ENCODE results near the gene NFATC3. TPM values are rescaled to one million over a fixed set of nuclear protein-coding genes. Genes with fewer than 3 reads are reported as not detected.

NFATC3 gene
- total RNA-seq, 2 experiments from 2014 or later = 208 to 209 TPM

- H3K4me1 Mint-ChIP-seq = peaks cover 65% of the 10 kb centered on the region
- H3K36me3 Mint-ChIP-seq (ENCODE audit: low read depth) = peaks cover 45% of the 10 kb centered on the region
- H3K27me3 Mint-ChIP-seq = no peaks in the 10 kb centered on the region
- CTCF ChIA-PET = interaction anchor here (0.7 to 4.5 kb wide), 10 partner anchors 10 to 1330 kb away, joined by 3 to 65 read pairs (median 6); partner anchors contain the start of gene DPEP2
- peak overlapping the region; percentile 95 for H3K27ac Mint-ChIP-seq
- peak overlapping the region; percentile 88 for H3K4me3 Mint-ChIP-seq
- no peak for DNase-seq
- POLR2A ChIA-PET = interaction anchor here (0.9 to 11.4 kb wide), 10 partner anchors 10 to 522 kb away, joined by 3 to 514 read pairs (median 12); partner anchors contain the start of genes CTCF, DDX28, DPEP2 and DUS2
- H3K9me3 Mint-ChIP-seq = no peaks in the 10 kb centered on the region
Measured at GRCh38 chr16:68083861-68084503, 1.2 kb upstream of the NFATC3 start.

- Mint-ChIP-seq H3K9me3 (no peaks in the 10 kb centered on the region), H3K4me1 (peaks cover 64% of the 10 kb centered on the region), H3K27me3 (no peaks in the 10 kb centered on the region), H3K36me3 (ENCODE audit: low read depth) (peaks cover 47% of the 10 kb centered on the region), H3K4me3 (peak overlapping the region; percentile 88), H3K27ac (peak overlapping the region; percentile 95)
- ChIA-PET CTCF (interaction anchor here (0.6 to 4.5 kb wide), 17 partner anchors 9 to 522 kb away, joined by 3 to 65 read pairs (median 4); partner anchors contain the start of genes CTCF, DPEP2 and PSMB10), POLR2A (interaction anchor here (0.7 to 11.4 kb wide), 22 partner anchors 9 to 523 kb away, joined by 3 to 514 read pairs (median 5); partner anchors contain the start of genes ACD, CTCF, DDX28 and DPEP2)
- peak; percentile 92 for DNase-seq
Measured at GRCh38 chr16:68084504-68085258, 489 bp upstream of the NFATC3 start.

GRCh38 chr16:68086336-68086841 is 1.2 kb downstream of the NFATC3 start:
- H3K36me3 Mint-ChIP-seq (ENCODE audit: low read depth) = peaks cover 47% of the 10 kb centered on the region
- peak overlapping the region; percentile 77 for H3K27ac Mint-ChIP-seq
- H3K4me3 Mint-ChIP-seq = peak overlapping the region; percentile 88
- DNase-seq = no peak
- no peaks in the 10 kb centered on the region for H3K27me3 Mint-ChIP-seq
- ChIA-PET CTCF (interaction anchor here (1.3 to 2.1 kb wide), 3 partner anchors 26 to 32 kb away, joined by 3 to 4 read pairs (median 3); no protein-coding TSS in a partner anchor), POLR2A (interaction anchor here (0.6 to 11.4 kb wide), 16 partner anchors 13 to 530 kb away, joined by 3 to 514 read pairs (median 4); partner anchors contain the start of genes CTCF, DDX28, DUS2 and PSMB10)
- H3K4me1 Mint-ChIP-seq = peaks cover 60% of the 10 kb centered on the region
- H3K9me3 Mint-ChIP-seq = no peaks in the 10 kb centered on the region

- ChIA-PET CTCF (interaction anchor here (0.6 to 1.3 kb wide), 4 partner anchors 26 to 270 kb away, joined by 3 to 4 read pairs (median 4); no protein-coding TSS in a partner anchor), POLR2A (interaction anchor here (0.6 to 11.4 kb wide), 12 partner anchors 7 to 528 kb away, joined by 3 to 514 read pairs (median 4); partner anchors contain the start of genes DDX28, DUS2 and PSMB10)
- Mint-ChIP-seq H3K27me3 (no peaks in the 10 kb centered on the region), H3K4me1 (peaks cover 60% of the 10 kb centered on the region), H3K4me3 (peak overlapping the region; percentile 88), H3K9me3 (no peaks in the 10 kb centered on the region), H3K27ac (peak overlapping the region; percentile 77), H3K36me3 (ENCODE audit: low read depth) (peaks cover 47% of the 10 kb centered on the region)
- no peak for DNase-seq
Measured at GRCh38 chr16:68086860-68087268, 1.7 kb downstream of the NFATC3 start.

- peak overlapping the region; percentile 72 for H3K27ac Mint-ChIP-seq
- peaks cover 56% of the 10 kb centered on the region for H3K4me1 Mint-ChIP-seq
- H3K36me3 Mint-ChIP-seq (ENCODE audit: low read depth) = peaks cover 42% of the 10 kb centered on the region
- H3K27me3 Mint-ChIP-seq = no peaks in the 10 kb centered on the region
- peak overlapping the region; percentile 88 for H3K4me3 Mint-ChIP-seq
- POLR2A ChIA-PET = interaction anchor here (0.6 to 11.4 kb wide), 7 partner anchors 8 to 529 kb away, joined by 3 to 514 read pairs (median 5); no protein-coding TSS in a partner anchor
- no peaks in the 10 kb centered on the region for H3K9me3 Mint-ChIP-seq
- DNase-seq = no peak
- CTCF ChIA-PET = interaction anchor here (1.0 kb wide), 2 partner anchors 47 to 271 kb away, joined by 3 to 4 read pairs; no protein-coding TSS in a partner anchor
Measured at GRCh38 chr16:68087688-68088087, 2.5 kb downstream of the NFATC3 start.

- H3K36me3 Mint-ChIP-seq (ENCODE audit: low read depth) = peaks cover 43% of the 10 kb centered on the region
- ChIA-PET POLR2A (interaction anchor here (2.8 to 11.4 kb wide), 2 partner anchors 9 to 20 kb away, joined by 13 to 514 read pairs; no protein-coding TSS in a partner anchor), CTCF (interaction anchor here (0.5 kb wide), 1 partner anchor 44 kb away, joined by 3 read pairs; no protein-coding TSS in a partner anchor)
- peak overlapping the region; percentile 88 for H3K4me3 Mint-ChIP-seq
- H3K4me1 Mint-ChIP-seq = peaks cover 56% of the 10 kb centered on the region
- H3K27ac Mint-ChIP-seq = peak overlapping the region; percentile 84
- H3K9me3 Mint-ChIP-seq = no peaks in the 10 kb centered on the region
- H3K27me3 Mint-ChIP-seq = no peaks in the 10 kb centered on the region
- no peak for DNase-seq
Measured at GRCh38 chr16:68088130-68088972, 3.2 kb downstream of the NFATC3 start.

- Mint-ChIP-seq H3K27me3 (no peaks in the 10 kb centered on the region), H3K4me3 (peak overlapping the region; percentile 88), H3K36me3 (ENCODE audit: low read depth) (peaks cover 43% of the 10 kb centered on the region), H3K27ac (peak overlapping the region; percentile 84), H3K9me3 (no peaks in the 10 kb centered on the region), H3K4me1 (peaks cover 56% of the 10 kb centered on the region)
- POLR2A ChIA-PET = interaction anchor here (2.8 to 11.4 kb wide), 2 partner anchors 10 to 20 kb away, joined by 13 to 514 read pairs; no protein-coding TSS in a partner anchor
- DNase-seq = no peak
- CTCF ChIA-PET = interaction anchor here (0.5 to 1.0 kb wide), 2 partner anchors 25 to 45 kb away, joined by 3 read pairs; no protein-coding TSS in a partner anchor
Measured at GRCh38 chr16:68089067-68089466, 3.9 kb downstream of the NFATC3 start.

GRCh38 chr16:68090130-68090529 is 5.0 kb downstream of the NFATC3 start:
- peak overlapping the region; percentile 88 for H3K4me3 Mint-ChIP-seq
- no peaks in the 10 kb centered on the region for H3K9me3 Mint-ChIP-seq
- peaks cover 60% of the 10 kb centered on the region for H3K4me1 Mint-ChIP-seq
- DNase-seq = no peak
- POLR2A ChIA-PET = no interaction called here
- peak overlapping the region; percentile 57 for H3K27ac Mint-ChIP-seq
- H3K27me3 Mint-ChIP-seq = no peaks in the 10 kb centered on the region
- CTCF ChIA-PET = interaction anchor here (1.0 kb wide), 1 partner anchor 26 kb away, joined by 3 read pairs; no protein-coding TSS in a partner anchor
- H3K36me3 Mint-ChIP-seq (ENCODE audit: low read depth) = peaks cover 50% of the 10 kb centered on the region

GRCh38 chr16:68090533-68090932 is 5.4 kb downstream of the NFATC3 start:
- Mint-ChIP-seq H3K36me3 (ENCODE audit: low read depth) (peaks cover 51% of the 10 kb centered on the region), H3K27me3 (no peaks in the 10 kb centered on the region), H3K27ac (peak overlapping the region; percentile 51), H3K4me1 (peaks cover 62% of the 10 kb centered on the region), H3K4me3 (peak overlapping the region; percentile 88), H3K9me3 (no peaks in the 10 kb centered on the region)
- CTCF ChIA-PET = interaction anchor here (1.1 kb wide), 1 partner anchor 27 kb away, joined by 3 read pairs; no protein-coding TSS in a partner anchor
- no peak for DNase-seq
- POLR2A ChIA-PET = interaction anchor here (1.2 kb wide), 1 partner anchor 29 kb away, joined by 3 read pairs; no protein-coding TSS in a partner anchor

- Mint-ChIP-seq H3K36me3 (ENCODE audit: low read depth) (peaks cover 46% of the 10 kb centered on the region), H3K27me3 (no peaks in the 10 kb centered on the region), H3K9me3 (no peaks in the 10 kb centered on the region), H3K4me1 (peaks cover 68% of the 10 kb centered on the region), H3K27ac (peak overlapping the region; percentile 3), H3K4me3 (peak overlapping the region; percentile 26)
- DNase-seq = no peak
- ChIA-PET POLR2A (interaction anchor here (1.2 to 3.3 kb wide), 3 partner anchors 12 to 28 kb away, joined by 3 to 9 read pairs (median 6); no protein-coding TSS in a partner anchor), CTCF (interaction anchor here (0.6 to 1.1 kb wide), 2 partner anchors 25 to 153 kb away, joined by 3 to 6 read pairs; no protein-coding TSS in a partner anchor)
Measured at GRCh38 chr16:68091380-68092261, 6.5 kb downstream of the NFATC3 start.
